Measurements from ENCODE around the gene MRGPRX2.

Gene MRGPRX2

GRCh38 chr11:19020831-19021230, 39.7 kb downstream of the MRGPRX2 start:
- no peak overlapping the region for H3K4me3 Mint-ChIP-seq
- no peaks in the 10 kb centered on the region for H3K9me3 Mint-ChIP-seq
- no peaks in the 10 kb centered on the region for H3K4me1 Mint-ChIP-seq
- DNase-seq (ENCODE audit: low spot score in 2 of 2) (no peak), ATAC-seq (replicated peaks; ENCODE audit: extremely low read depth, poor library complexity, severe bottlenecking) (no peak)
- peaks cover 81% of the 10 kb centered on the region for H3K27me3 Mint-ChIP-seq
- no peaks in the 10 kb centered on the region for H3K36me3 Mint-ChIP-seq (ENCODE audit: insufficient read depth)
- no peak overlapping the region for H3K27ac Mint-ChIP-seq (ENCODE audit: low read depth)

- Mint-ChIP-seq H3K4me1 (no peaks in the 10 kb centered on the region), H3K4me3 (no peak overlapping the region), H3K36me3 (ENCODE audit: insufficient read depth) (no peaks in the 10 kb centered on the region), H3K9me3 (no peaks in the 10 kb centered on the region), H3K27me3 (peaks cover 81% of the 10 kb centered on the region), H3K27ac (ENCODE audit: low read depth) (no peak overlapping the region)
- DNase-seq (ENCODE audit: low spot score in 2 of 2) (no peak), ATAC-seq (replicated peaks; ENCODE audit: extremely low read depth, poor library complexity, severe bottlenecking) (no peak)
Observed at GRCh38 chr11:19018901-19019300, 41.6 kb downstream of the MRGPRX2 start.

GRCh38 chr11:19013181-19013857, 47.2 kb downstream of the MRGPRX2 start:
- Mint-ChIP-seq H3K9me3 (peaks cover 7% of the 10 kb centered on the region), H3K36me3 (ENCODE audit: insufficient read depth) (no peaks in the 10 kb centered on the region), H3K27me3 (peaks cover 81% of the 10 kb centered on the region), H3K4me1 (no peaks in the 10 kb centered on the region), H3K4me3 (no peak overlapping the region), H3K27ac (ENCODE audit: low read depth) (no peak overlapping the region)
- DNase-seq (ENCODE audit: low spot score in 2 of 2) (no peak), ATAC-seq (replicated peaks; ENCODE audit: extremely low read depth, poor library complexity, severe bottlenecking) (no peak)

GRCh38 chr11:19012636-19013035, 47.9 kb downstream of the MRGPRX2 start:
- no peak overlapping the region for H3K4me3 Mint-ChIP-seq
- peaks cover 14% of the 10 kb centered on the region for H3K9me3 Mint-ChIP-seq
- peaks cover 81% of the 10 kb centered on the region for H3K27me3 Mint-ChIP-seq
- H3K36me3 Mint-ChIP-seq (ENCODE audit: insufficient read depth), result no peaks in the 10 kb centered on the region
- H3K4me1 Mint-ChIP-seq, result no peaks in the 10 kb centered on the region
- no peak for ATAC-seq (replicated peaks; ENCODE audit: extremely low read depth, poor library complexity, severe bottlenecking)
- DNase-seq (ENCODE audit: low spot score in 2 of 2), result no peak
- no peak overlapping the region for H3K27ac Mint-ChIP-seq (ENCODE audit: low read depth)
